ENCODE measurements around the gene TENT5A.
A peak's percentile ranks its signal among the peaks of the same experiment; 100 is the strongest.

Gene TENT5A

DNA sequence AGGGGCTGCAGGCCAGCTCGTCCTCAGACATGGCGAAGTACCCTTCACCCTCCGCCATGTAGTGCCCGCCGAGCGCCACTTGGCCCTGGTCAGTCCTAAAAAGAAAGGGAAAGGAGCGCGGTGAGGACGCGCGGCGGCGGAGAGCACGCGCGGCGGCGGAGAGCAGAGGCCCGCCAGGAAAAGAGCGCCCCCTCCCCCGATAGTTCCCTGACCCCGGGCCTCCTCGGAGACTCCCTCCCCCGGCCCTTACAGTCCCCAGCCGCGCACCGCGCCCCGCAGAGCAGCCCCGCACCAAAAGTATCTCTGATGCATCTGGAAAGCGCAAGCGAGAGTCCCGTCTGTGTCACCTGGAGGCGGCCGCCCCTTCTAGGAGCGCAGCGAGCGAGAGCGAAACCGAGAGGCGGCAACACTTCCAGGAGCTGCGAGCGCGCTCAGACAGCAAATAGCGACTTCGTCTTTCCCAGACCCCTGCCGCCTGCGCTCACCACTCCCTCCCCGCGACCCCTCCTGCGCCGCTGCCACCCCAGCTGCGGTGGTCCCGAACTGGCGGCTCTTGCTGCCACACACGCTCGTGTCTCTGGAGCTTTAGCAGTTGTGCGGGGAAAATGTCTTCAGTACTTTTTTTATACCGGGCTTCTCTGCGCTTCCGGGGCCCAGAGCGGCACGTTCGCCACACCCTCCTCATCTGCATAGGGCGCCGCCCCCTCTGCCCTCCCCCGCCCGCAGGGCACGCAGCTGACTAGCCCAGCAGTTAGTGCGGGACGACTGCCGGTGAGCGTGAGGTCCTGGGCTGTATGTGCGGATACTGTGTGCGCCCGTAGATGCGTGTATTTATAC lies at the start of gene TENT5A:
Gene TENT5A, minus strand, starts transcription at position 598 of the 837 bp plus-strand sequence. Its CDS starts 540 bp downstream, at position 58.
- DNase-seq (ENCODE audit: low read depth) = peak; percentile 90
- H3K4me3 ChIP-seq (replicated peaks; ENCODE audit: low read depth, low read length) = peak within 1 kb of the TSS; percentile 89
- TF ChIP-seq, protein P1, sequence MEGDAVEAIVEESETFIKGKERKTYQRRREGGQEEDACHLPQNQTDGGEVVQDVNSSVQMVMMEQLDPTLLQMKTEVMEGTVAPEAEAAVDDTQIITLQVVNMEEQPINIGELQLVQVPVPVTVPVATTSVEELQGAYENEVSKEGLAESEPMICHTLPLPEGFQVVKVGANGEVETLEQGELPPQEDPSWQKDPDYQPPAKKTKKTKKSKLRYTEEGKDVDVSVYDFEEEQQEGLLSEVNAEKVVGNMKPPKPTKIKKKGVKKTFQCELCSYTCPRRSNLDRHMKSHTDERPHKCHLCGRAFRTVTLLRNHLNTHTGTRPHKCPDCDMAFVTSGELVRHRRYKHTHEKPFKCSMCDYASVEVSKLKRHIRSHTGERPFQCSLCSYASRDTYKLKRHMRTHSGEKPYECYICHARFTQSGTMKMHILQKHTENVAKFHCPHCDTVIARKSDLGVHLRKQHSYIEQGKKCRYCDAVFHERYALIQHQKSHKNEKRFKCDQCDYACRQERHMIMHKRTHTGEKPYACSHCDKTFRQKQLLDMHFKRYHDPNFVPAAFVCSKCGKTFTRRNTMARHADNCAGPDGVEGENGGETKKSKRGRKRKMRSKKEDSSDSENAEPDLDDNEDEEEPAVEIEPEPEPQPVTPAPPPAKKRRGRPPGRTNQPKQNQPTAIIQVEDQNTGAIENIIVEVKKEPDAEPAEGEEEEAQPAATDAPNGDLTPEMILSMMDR (IDR thresholded peaks at IDR 0.05; ENCODE audit: low read length, missing control alignments) = no peak

DNA sequence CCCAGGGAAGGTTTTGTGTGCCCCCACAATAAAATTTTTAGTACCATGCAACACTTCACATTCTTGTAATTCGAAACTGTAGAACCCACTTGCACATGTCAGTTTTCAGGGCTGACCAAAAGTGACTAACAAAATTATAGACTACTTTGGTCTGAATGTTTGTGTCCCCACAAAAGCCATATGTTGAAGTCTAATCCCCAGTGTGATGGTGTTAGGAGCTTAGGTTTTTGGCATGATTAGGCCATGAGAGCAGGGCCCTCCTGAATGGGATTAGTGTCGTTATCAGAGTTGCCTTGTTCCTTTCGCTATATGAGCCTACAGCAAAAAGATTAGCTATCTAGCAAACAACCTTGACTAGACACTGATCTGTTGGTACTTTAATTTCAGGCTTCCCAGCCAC lies 49.0 kb upstream of the TENT5A start:
- TF ChIP-seq, protein P1 (IDR thresholded peaks at IDR 0.05; ENCODE audit: low read length, missing control alignments) = no peak
- no peak for DNase-seq (ENCODE audit: low read depth)

DNA sequence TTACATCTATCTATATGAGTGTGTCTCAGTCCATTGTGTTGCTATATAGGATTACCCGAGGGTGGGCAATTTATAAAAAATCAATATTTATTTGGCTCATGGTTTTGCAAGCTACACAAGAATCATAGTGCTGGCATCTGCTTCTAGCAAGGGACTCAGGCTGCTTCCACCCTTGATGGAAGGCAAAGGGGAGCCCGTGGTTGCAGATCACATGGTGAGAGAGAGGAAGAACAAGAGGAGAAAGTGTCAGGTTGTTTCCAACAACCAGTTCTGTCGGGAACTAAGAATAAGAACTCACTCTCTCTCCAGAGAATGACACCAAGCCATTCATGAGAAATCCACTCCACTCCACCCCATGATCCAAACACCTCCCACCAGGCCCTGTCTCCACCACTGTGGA lies 48.2 kb upstream of the TENT5A start:
- DNase-seq (ENCODE audit: low read depth) = no peak
- H3K4me3 ChIP-seq (replicated peaks; ENCODE audit: low read depth, low read length) = no peak overlapping the region
- TF ChIP-seq, protein P1 (IDR thresholded peaks at IDR 0.05; ENCODE audit: low read length, missing control alignments) = no peak

More for the DNA sequence above, 49.0 kb upstream of the TENT5A start:
- H3K4me3 ChIP-seq (replicated peaks; ENCODE audit: low read depth, low read length) = no peak overlapping the region

DNA sequence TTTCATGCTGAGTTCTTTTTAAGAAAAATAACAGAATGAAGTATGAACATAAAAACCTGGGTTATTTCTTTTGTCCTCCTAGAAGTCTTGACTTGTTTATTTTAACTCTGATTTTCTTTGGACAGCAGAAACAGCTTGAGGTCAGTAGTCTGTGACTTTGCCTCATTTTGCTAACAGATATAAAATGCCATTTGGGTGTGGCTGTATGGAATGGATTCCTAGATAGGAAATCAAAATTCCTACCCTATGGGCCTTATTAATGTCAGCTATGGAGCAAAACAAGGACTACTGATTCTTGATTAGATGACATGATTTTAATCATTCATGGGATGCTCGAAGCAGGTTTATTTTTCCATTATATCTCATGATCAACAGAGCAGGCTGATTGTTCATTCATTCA lies 46.8 kb upstream of the TENT5A start:
- TF ChIP-seq, protein P1 (IDR thresholded peaks at IDR 0.05; ENCODE audit: low read length, missing control alignments) = no peak
- H3K4me3 ChIP-seq (replicated peaks; ENCODE audit: low read depth, low read length) = no peak overlapping the region
- DNase-seq (ENCODE audit: low read depth) = no peak

DNA sequence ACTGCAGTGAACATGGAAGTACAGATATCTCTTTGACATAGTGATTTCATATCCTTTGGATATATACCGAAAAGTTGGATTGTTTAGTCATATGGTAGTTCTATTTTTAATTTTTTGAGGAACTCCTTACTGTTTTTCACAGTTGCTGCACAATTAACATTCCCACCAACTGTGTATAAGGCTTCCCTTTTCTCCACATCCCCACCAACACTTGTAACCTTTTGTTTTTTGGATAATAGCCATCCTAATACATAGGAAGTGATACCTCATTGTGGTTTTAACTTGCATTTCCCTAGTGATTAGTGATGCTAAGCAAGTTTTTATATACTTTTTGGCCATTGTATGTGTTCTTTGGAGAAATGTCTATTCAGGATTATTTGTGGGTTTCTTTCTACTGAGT lies 45.1 kb upstream of the TENT5A start:
- no peak for DNase-seq (ENCODE audit: low read depth)
- TF ChIP-seq, protein P1 (IDR thresholded peaks at IDR 0.05; ENCODE audit: low read length, missing control alignments) = no peak
- no peak overlapping the region for H3K4me3 ChIP-seq (replicated peaks; ENCODE audit: low read depth, low read length)

DNA sequence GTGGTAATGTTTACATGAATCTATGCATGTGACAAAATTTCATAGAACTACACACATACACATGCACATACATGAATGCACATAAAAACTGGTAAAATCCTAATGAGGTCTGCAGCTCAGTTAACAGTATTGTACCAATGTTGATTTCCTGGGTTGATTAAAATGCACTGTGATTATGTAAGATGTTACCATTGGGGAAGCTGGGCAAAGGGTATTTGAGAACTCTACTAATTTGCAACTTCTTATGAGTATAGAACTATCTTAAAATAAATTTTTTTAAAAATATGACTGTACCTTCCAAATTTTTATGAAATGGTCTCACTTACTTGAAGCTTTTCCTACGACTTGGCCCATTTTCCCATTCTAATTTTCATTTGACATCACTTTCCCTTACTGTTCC lies 43.4 kb upstream of the TENT5A start:
- no peak for DNase-seq (ENCODE audit: low read depth)
- H3K4me3 ChIP-seq (replicated peaks; ENCODE audit: low read depth, low read length) = no peak overlapping the region
- TF ChIP-seq, protein P1 (IDR thresholded peaks at IDR 0.05; ENCODE audit: low read length, missing control alignments) = no peak
